HEK293 (cell line): ENCODE data around the gene CHMP3.

Experiments
- BCL11B ChIP-seq: fragments of 450-650 bp; formaldehyde crosslinking; IDR thresholded peaks from 2 replicates; pipeline ENCODE4 v1.5.1; 2016; ENCODE audit warnings: low read depth, missing biosample characterization, missing genetic modification characterization
- SCRT1 ChIP-seq: fragments of 450-650 bp; formaldehyde crosslinking; IDR thresholded peaks from 2 replicates; pipeline ENCODE4 v1.5.1; 2016; ENCODE audit warnings: missing biosample characterization, missing genetic modification characterization, borderline replicate concordance
- ZBTB7A ChIP-seq: fragments of 450-650 bp; formaldehyde crosslinking; IDR thresholded peaks from 2 replicates; pipeline ENCODE4 v1.5.1; 2016; ENCODE audit warnings: low read depth, missing biosample characterization, missing genetic modification characterization
- ZNF350 ChIP-seq: fragments of 450-650 bp; formaldehyde crosslinking; IDR thresholded peaks from 2 replicates; pipeline ENCODE4 v1.5.0; 2017; ENCODE audit warnings: missing biosample characterization, mild to moderate bottlenecking, missing genetic modification characterization
- TF ChIP-seq, protein P1 (sequence below): fragments of 450-650 bp; formaldehyde crosslinking; IDR thresholded peaks from 2 replicates; pipeline ENCODE4 v1.5.1; 2016; ENCODE audit warnings: missing biosample characterization, missing genetic modification characterization
- TF ChIP-seq, protein P2 (sequence below): fragments of 450-650 bp; formaldehyde crosslinking; IDR thresholded peaks from 2 replicates; pipeline ENCODE4 v1.5.1; 2016; ENCODE audit warnings: missing biosample characterization, missing genetic modification characterization
- TF ChIP-seq, protein P3 (sequence below): fragments of 450-650 bp; formaldehyde crosslinking; conservative IDR thresholded peaks from 2 replicates; pipeline ENCODE4 v1.5.1; 2016; ENCODE audit warnings: low read depth, missing biosample characterization, missing genetic modification characterization
- TF ChIP-seq, protein P4 (sequence below): fragments of 450-650 bp; formaldehyde crosslinking; IDR thresholded peaks from 2 replicates; pipeline ENCODE4 v1.5.1; 2016; ENCODE audit warnings: missing biosample characterization, missing genetic modification characterization, borderline replicate concordance

DNA sequence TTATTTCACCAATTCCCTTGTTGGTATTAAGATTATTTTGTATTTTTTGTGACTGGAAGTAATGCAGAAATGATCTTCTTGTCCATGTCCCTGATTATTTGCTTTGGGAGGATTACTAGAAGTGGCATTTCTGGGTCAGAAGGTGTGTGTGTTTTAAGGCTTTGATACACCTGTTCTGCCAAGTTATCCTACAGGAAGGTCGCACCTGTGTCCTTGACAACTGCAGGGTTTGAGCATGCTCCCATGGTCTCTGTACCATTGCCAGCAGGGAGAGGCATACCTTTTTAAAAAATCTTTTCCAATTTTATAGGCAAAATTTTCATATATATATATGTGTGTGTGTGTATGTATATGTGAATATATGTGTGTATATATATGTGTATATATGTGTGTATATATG lies 92.4 kb downstream of the CHMP3 start:
- TF ChIP-seq SCRT1 (tag by site-specific recombination) (no peak), ZNF350 (tag by site-specific recombination) (no peak), ZBTB7A (tag by site-specific recombination) (no peak), BCL11B (tag by site-specific recombination) (no peak)
- TF ChIP-seq, protein P1, sequence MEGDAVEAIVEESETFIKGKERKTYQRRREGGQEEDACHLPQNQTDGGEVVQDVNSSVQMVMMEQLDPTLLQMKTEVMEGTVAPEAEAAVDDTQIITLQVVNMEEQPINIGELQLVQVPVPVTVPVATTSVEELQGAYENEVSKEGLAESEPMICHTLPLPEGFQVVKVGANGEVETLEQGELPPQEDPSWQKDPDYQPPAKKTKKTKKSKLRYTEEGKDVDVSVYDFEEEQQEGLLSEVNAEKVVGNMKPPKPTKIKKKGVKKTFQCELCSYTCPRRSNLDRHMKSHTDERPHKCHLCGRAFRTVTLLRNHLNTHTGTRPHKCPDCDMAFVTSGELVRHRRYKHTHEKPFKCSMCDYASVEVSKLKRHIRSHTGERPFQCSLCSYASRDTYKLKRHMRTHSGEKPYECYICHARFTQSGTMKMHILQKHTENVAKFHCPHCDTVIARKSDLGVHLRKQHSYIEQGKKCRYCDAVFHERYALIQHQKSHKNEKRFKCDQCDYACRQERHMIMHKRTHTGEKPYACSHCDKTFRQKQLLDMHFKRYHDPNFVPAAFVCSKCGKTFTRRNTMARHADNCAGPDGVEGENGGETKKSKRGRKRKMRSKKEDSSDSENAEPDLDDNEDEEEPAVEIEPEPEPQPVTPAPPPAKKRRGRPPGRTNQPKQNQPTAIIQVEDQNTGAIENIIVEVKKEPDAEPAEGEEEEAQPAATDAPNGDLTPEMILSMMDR (tag by site-specific recombination): no peak
- TF ChIP-seq, protein P2, sequence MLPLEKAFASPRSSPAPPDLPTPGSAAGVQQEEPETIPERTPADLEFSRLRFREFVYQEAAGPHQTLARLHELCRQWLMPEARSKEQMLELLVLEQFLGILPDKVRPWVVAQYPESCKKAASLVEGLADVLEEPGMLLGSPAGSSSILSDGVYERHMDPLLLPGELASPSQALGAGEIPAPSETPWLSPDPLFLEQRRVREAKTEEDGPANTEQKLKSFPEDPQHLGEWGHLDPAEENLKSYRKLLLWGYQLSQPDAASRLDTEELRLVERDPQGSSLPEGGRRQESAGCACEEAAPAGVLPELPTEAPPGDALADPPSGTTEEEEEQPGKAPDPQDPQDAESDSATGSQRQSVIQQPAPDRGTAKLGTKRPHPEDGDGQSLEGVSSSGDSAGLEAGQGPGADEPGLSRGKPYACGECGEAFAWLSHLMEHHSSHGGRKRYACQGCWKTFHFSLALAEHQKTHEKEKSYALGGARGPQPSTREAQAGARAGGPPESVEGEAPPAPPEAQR: no peak
- TF ChIP-seq, protein P3, sequence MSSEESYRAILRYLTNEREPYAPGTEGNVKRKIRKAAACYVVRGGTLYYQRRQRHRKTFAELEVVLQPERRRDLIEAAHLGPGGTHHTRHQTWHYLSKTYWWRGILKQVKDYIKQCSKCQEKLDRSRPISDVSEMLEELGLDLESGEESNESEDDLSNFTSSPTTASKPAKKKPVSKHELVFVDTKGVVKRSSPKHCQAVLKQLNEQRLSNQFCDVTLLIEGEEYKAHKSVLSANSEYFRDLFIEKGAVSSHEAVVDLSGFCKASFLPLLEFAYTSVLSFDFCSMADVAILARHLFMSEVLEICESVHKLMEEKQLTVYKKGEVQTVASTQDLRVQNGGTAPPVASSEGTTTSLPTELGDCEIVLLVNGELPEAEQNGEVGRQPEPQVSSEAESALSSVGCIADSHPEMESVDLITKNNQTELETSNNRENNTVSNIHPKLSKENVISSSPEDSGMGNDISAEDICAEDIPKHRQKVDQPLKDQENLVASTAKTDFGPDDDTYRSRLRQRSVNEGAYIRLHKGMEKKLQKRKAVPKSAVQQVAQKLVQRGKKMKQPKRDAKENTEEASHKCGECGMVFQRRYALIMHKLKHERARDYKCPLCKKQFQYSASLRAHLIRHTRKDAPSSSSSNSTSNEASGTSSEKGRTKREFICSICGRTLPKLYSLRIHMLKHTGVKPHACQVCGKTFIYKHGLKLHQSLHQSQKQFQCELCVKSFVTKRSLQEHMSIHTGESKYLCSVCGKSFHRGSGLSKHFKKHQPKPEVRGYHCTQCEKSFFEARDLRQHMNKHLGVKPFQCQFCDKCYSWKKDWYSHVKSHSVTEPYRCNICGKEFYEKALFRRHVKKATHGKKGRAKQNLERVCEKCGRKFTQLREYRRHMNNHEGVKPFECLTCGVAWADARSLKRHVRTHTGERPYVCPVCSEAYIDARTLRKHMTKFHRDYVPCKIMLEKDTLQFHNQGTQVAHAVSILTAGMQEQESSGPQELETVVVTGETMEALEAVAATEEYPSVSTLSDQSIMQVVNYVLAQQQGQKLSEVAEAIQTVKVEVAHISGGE: no peak
- TF ChIP-seq, protein P4, sequence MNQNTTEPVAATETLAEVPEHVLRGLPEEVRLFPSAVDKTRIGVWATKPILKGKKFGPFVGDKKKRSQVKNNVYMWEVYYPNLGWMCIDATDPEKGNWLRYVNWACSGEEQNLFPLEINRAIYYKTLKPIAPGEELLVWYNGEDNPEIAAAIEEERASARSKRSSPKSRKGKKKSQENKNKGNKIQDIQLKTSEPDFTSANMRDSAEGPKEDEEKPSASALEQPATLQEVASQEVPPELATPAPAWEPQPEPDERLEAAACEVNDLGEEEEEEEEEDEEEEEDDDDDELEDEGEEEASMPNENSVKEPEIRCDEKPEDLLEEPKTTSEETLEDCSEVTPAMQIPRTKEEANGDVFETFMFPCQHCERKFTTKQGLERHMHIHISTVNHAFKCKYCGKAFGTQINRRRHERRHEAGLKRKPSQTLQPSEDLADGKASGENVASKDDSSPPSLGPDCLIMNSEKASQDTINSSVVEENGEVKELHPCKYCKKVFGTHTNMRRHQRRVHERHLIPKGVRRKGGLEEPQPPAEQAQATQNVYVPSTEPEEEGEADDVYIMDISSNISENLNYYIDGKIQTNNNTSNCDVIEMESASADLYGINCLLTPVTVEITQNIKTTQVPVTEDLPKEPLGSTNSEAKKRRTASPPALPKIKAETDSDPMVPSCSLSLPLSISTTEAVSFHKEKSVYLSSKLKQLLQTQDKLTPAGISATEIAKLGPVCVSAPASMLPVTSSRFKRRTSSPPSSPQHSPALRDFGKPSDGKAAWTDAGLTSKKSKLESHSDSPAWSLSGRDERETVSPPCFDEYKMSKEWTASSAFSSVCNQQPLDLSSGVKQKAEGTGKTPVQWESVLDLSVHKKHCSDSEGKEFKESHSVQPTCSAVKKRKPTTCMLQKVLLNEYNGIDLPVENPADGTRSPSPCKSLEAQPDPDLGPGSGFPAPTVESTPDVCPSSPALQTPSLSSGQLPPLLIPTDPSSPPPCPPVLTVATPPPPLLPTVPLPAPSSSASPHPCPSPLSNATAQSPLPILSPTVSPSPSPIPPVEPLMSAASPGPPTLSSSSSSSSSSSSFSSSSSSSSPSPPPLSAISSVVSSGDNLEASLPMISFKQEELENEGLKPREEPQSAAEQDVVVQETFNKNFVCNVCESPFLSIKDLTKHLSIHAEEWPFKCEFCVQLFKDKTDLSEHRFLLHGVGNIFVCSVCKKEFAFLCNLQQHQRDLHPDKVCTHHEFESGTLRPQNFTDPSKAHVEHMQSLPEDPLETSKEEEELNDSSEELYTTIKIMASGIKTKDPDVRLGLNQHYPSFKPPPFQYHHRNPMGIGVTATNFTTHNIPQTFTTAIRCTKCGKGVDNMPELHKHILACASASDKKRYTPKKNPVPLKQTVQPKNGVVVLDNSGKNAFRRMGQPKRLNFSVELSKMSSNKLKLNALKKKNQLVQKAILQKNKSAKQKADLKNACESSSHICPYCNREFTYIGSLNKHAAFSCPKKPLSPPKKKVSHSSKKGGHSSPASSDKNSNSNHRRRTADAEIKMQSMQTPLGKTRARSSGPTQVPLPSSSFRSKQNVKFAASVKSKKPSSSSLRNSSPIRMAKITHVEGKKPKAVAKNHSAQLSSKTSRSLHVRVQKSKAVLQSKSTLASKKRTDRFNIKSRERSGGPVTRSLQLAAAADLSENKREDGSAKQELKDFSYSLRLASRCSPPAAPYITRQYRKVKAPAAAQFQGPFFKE (tag by site-specific recombination): no peak
